Dendritic cell treated with granulocyte-macrophage colony-stimulating factor and Interleukin-4, amounts not matched to agents 40 ng/mL and 50 ng/mL, for 4 days (primary cell): ENCODE measurements around the gene MARF1.
A peak's percentile ranks its signal among the peaks of the same experiment; 100 is the strongest.
"Not testable (repeated sequence)": the region's sequence is repeated elsewhere in the genome, so short reads cannot be mapped to it uniquely, and the experiment has no call there.

Experiments used
- H3K27ac Mint-ChIP-seq: one replicate; pipeline ENCODE4 v1.8.0; 2022; ENCODE audit warnings: mild to moderate bottlenecking, mixed read lengths
- H3K27me3 Mint-ChIP-seq: one replicate; pipeline ENCODE4 v1.8.0; 2022; ENCODE audit warnings: mild to moderate bottlenecking, mixed read lengths
- H3K36me3 Mint-ChIP-seq: one replicate; pipeline ENCODE4 v1.8.0; 2022; ENCODE audit warnings: low read depth, mixed read lengths
- H3K4me1 Mint-ChIP-seq: one replicate; pipeline ENCODE4 v1.8.0; 2022; ENCODE audit warnings: low read depth, mixed read lengths
- H3K4me3 Mint-ChIP-seq: one replicate; pipeline ENCODE4 v1.8.0; 2022; ENCODE audit warnings: mild to moderate bottlenecking, moderate library complexity, mixed read lengths
- H3K9me3 Mint-ChIP-seq: one replicate; pipeline ENCODE4 v1.8.0; 2022; ENCODE audit warnings: mixed read lengths
- intact Hi-C: fragments of 100-400 bp; cut with micrococcal nuclease; formaldehyde crosslinking; loops from one replicate; pipeline ENCODE4 v1.15.0; 2022

MARF1 gene

GRCh38 chr16:15643048-15643945 lies at the start of gene MARF1:
MARF1 (minus strand) TSS chr16:15643154; CDS start chr16:15639233, 3,921 bp downstream.
- Mint-ChIP-seq H3K4me3 (peak within 1 kb of the TSS; percentile 79), H3K27me3 (no peaks in the 10 kb centered on the region), H3K9me3 (no peaks in the 10 kb centered on the region), H3K27ac (peak within 1 kb of the TSS; percentile 98), H3K36me3 (peaks cover 31% of the 10 kb centered on the region), H3K4me1 (peaks cover 39% of the 10 kb centered on the region)
- intact Hi-C loops: loop anchor here (2.0 to 5.0 kb wide), 4 partner anchors 30 to 121 kb away; no protein-coding TSS in a partner anchor

- H3K4me3 Mint-ChIP-seq, H3K4me1 Mint-ChIP-seq, intact Hi-C loops, H3K27ac Mint-ChIP-seq, H3K9me3 Mint-ChIP-seq, H3K27me3 Mint-ChIP-seq: not testable (repeated sequence)
- H3K36me3 Mint-ChIP-seq: peaks cover 99% of the 10 kb centered on the region
These were observed 49.6 kb upstream of the MARF1 start for GRCh38 chr16:15692508-15692907.

GRCh38 chr16:15691046-15691445 lies 48.1 kb upstream of the MARF1 start:
- Mint-ChIP-seq H3K36me3 (peaks cover 99% of the 10 kb centered on the region), H3K9me3 (no peaks in the 10 kb centered on the region), H3K27ac (no peak overlapping the region), H3K4me1 (no peaks in the 10 kb centered on the region), H3K27me3 (no peaks in the 10 kb centered on the region), H3K4me3 (no peak overlapping the region)
- intact Hi-C loops: no loop called here

- peaks cover 100% of the 10 kb centered on the region for H3K36me3 Mint-ChIP-seq
- no peak overlapping the region for H3K27ac Mint-ChIP-seq
- H3K9me3 Mint-ChIP-seq: no peaks in the 10 kb centered on the region
- no peaks in the 10 kb centered on the region for H3K27me3 Mint-ChIP-seq
- H3K4me1 Mint-ChIP-seq: no peaks in the 10 kb centered on the region
- intact Hi-C loops: no loop called here
- no peak overlapping the region for H3K4me3 Mint-ChIP-seq
These were observed 47.3 kb upstream of the MARF1 start for GRCh38 chr16:15690296-15690695.

GRCh38 chr16:15689290-15689689 lies 46.3 kb upstream of the MARF1 start:
- no peaks in the 10 kb centered on the region for H3K9me3 Mint-ChIP-seq
- no peak overlapping the region for H3K4me3 Mint-ChIP-seq
- peaks cover 100% of the 10 kb centered on the region for H3K36me3 Mint-ChIP-seq
- no peaks in the 10 kb centered on the region for H3K27me3 Mint-ChIP-seq
- intact Hi-C loops: no loop called here
- H3K27ac Mint-ChIP-seq: no peak overlapping the region
- no peaks in the 10 kb centered on the region for H3K4me1 Mint-ChIP-seq

- no peaks in the 10 kb centered on the region for H3K9me3 Mint-ChIP-seq
- intact Hi-C loops: no loop called here
- H3K27me3 Mint-ChIP-seq: no peaks in the 10 kb centered on the region
- H3K4me1 Mint-ChIP-seq: no peaks in the 10 kb centered on the region
- H3K27ac Mint-ChIP-seq: no peak overlapping the region
- H3K36me3 Mint-ChIP-seq: peaks cover 84% of the 10 kb centered on the region
- H3K4me3 Mint-ChIP-seq: no peak overlapping the region
These were observed 43.3 kb upstream of the MARF1 start for GRCh38 chr16:15686287-15686686.

GRCh38 chr16:15682105-15682570 lies 39.2 kb upstream of the MARF1 start:
- Mint-ChIP-seq H3K36me3 (peaks cover 81% of the 10 kb centered on the region), H3K9me3 (no peaks in the 10 kb centered on the region), H3K27ac (peak overlapping the region; percentile 39), H3K27me3 (no peaks in the 10 kb centered on the region), H3K4me3 (no peak overlapping the region), H3K4me1 (peaks cover 11% of the 10 kb centered on the region)
- intact Hi-C loops: loop anchor here (2.0 kb wide), 1 partner anchor 39 kb away; the partner anchor contains the start of gene MARF1

GRCh38 chr16:15677447-15677846 lies 34.5 kb upstream of the MARF1 start:
- H3K36me3 Mint-ChIP-seq: peaks cover 78% of the 10 kb centered on the region
- peak overlapping the region; percentile 52 for H3K27ac Mint-ChIP-seq
- H3K27me3 Mint-ChIP-seq: no peaks in the 10 kb centered on the region
- H3K4me1 Mint-ChIP-seq: peaks cover 41% of the 10 kb centered on the region
- intact Hi-C loops: no loop called here
- H3K4me3 Mint-ChIP-seq: no peak overlapping the region
- no peaks in the 10 kb centered on the region for H3K9me3 Mint-ChIP-seq

- H3K4me3 Mint-ChIP-seq: no peak overlapping the region
- peaks cover 83% of the 10 kb centered on the region for H3K36me3 Mint-ChIP-seq
- intact Hi-C loops: no loop called here
- no peaks in the 10 kb centered on the region for H3K27me3 Mint-ChIP-seq
- H3K9me3 Mint-ChIP-seq: no peaks in the 10 kb centered on the region
- H3K4me1 Mint-ChIP-seq: peaks cover 50% of the 10 kb centered on the region
- peak overlapping the region; percentile 65 for H3K27ac Mint-ChIP-seq
These were observed 33.6 kb upstream of the MARF1 start for GRCh38 chr16:15676506-15676905.

GRCh38 chr16:15674571-15674970 lies 31.6 kb upstream of the MARF1 start:
- H3K4me3 Mint-ChIP-seq: no peak overlapping the region
- H3K27me3 Mint-ChIP-seq: no peaks in the 10 kb centered on the region
- H3K27ac Mint-ChIP-seq: peak overlapping the region; percentile 96
- H3K4me1 Mint-ChIP-seq: peaks cover 65% of the 10 kb centered on the region
- intact Hi-C loops: no loop called here
- peaks cover 82% of the 10 kb centered on the region for H3K36me3 Mint-ChIP-seq
- no peaks in the 10 kb centered on the region for H3K9me3 Mint-ChIP-seq

- Mint-ChIP-seq H3K27ac (peak overlapping the region; percentile 96), H3K27me3 (no peaks in the 10 kb centered on the region), H3K36me3 (peaks cover 82% of the 10 kb centered on the region), H3K4me3 (peak overlapping the region; percentile 72), H3K4me1 (peaks cover 59% of the 10 kb centered on the region), H3K9me3 (no peaks in the 10 kb centered on the region)
- intact Hi-C loops: loop anchor here (2.0 kb wide), 1 partner anchor 30 kb away; the partner anchor contains the start of gene MARF1
These were observed 29.7 kb upstream of the MARF1 start for GRCh38 chr16:15672514-15673167.

- Mint-ChIP-seq H3K4me1 (peaks cover 54% of the 10 kb centered on the region), H3K27ac (peak overlapping the region; percentile 96), H3K36me3 (peaks cover 82% of the 10 kb centered on the region)
- not testable (repeated sequence) for H3K4me3 Mint-ChIP-seq, H3K27me3 Mint-ChIP-seq, H3K9me3 Mint-ChIP-seq
- intact Hi-C loops: loop anchor here (2.0 kb wide), 1 partner anchor 29 kb away; the partner anchor contains the start of gene MARF1
These were observed 29.2 kb upstream of the MARF1 start for GRCh38 chr16:15672127-15672513.

GRCh38 chr16:15671530-15672117 lies 28.7 kb upstream of the MARF1 start:
- intact Hi-C loops: loop anchor here (2.0 kb wide), 1 partner anchor 29 kb away; the partner anchor contains the start of gene MARF1

More at GRCh38 chr16:15671530-15672117, 28.7 kb upstream of the MARF1 start:
- peaks cover 82% of the 10 kb centered on the region for H3K36me3 Mint-ChIP-seq
- no peak overlapping the region for H3K4me3 Mint-ChIP-seq
- H3K4me1 Mint-ChIP-seq: peaks cover 50% of the 10 kb centered on the region
- H3K27me3 Mint-ChIP-seq: no peaks in the 10 kb centered on the region
- H3K9me3 Mint-ChIP-seq: no peaks in the 10 kb centered on the region
- H3K27ac Mint-ChIP-seq: peak overlapping the region; percentile 96
